ENCODE data around the gene ITGA2B. TPM values are rescaled to one million over a fixed set of nuclear protein-coding genes. Genes with fewer than 3 reads are reported as not detected.
"Not testable (repeated sequence)": the region's sequence is repeated elsewhere in the genome, so short reads cannot be mapped to it uniquely, and the experiment has no call there.

Gene ITGA2B
- total RNA-seq, 1 experiment from 2014 or later: 0.21 TPM

GRCh38 chr17:44352828-44353671 is 36.4 kb downstream of the ITGA2B start:
- no peak for DNase-seq (ENCODE audit: low spot score)

GRCh38 chr17:44351961-44352827 is 37.3 kb downstream of the ITGA2B start:
- DNase-seq (ENCODE audit: low spot score): no peak

- DNase-seq (ENCODE audit: low spot score): no peak
These were observed 38.0 kb downstream of the ITGA2B start for GRCh38 chr17:44351464-44351863.

GRCh38 chr17:44350733-44351226 is 38.7 kb downstream of the ITGA2B start:
- DNase-seq (ENCODE audit: low spot score): peak; percentile 38

- no peak for DNase-seq (ENCODE audit: low spot score)
These were observed 39.8 kb downstream of the ITGA2B start for GRCh38 chr17:44349553-44350070.

GRCh38 chr17:44348988-44349364 is 40.5 kb downstream of the ITGA2B start:
- DNase-seq (ENCODE audit: low spot score): no peak

- DNase-seq (ENCODE audit: low spot score): no peak
These were observed 41.0 kb downstream of the ITGA2B start for GRCh38 chr17:44348234-44348987.

- DNase-seq (ENCODE audit: low spot score): not testable (repeated sequence)
These were observed 42.0 kb downstream of the ITGA2B start for GRCh38 chr17:44347206-44348055.

GRCh38 chr17:44346064-44346844 is 43.2 kb downstream of the ITGA2B start:
- no peak for DNase-seq (ENCODE audit: low spot score)

GRCh38 chr17:44345454-44346026 is 43.9 kb downstream of the ITGA2B start:
- DNase-seq (ENCODE audit: low spot score): peak; percentile 57

GRCh38 chr17:44344939-44345453 is 44.5 kb downstream of the ITGA2B start, which contains the start of gene GRN:
TSS of gene GRN (plus strand) at chr17:44345302. CDS start at chr17:44349165, 3,863 bp downstream.
- peak; percentile 99 for DNase-seq (ENCODE audit: low spot score)

- no peak for DNase-seq (ENCODE audit: low spot score)
These were observed 45.8 kb downstream of the ITGA2B start for GRCh38 chr17:44343510-44344209.

GRCh38 chr17:44340553-44340952 is 48.9 kb downstream of the ITGA2B start:
- DNase-seq (ENCODE audit: low spot score): not testable (repeated sequence)

GRCh38 chr17:44338702-44339101 is 50.7 kb downstream of the ITGA2B start:
- DNase-seq (ENCODE audit: low spot score): no peak

- no peak for DNase-seq (ENCODE audit: low spot score)
These were observed 53.5 kb downstream of the ITGA2B start for GRCh38 chr17:44335968-44336367.

- no peak for DNase-seq (ENCODE audit: low spot score)
These were observed 53.9 kb downstream of the ITGA2B start for GRCh38 chr17:44335564-44335963.

- no peak for DNase-seq (ENCODE audit: low spot score)
These were observed 54.7 kb downstream of the ITGA2B start for GRCh38 chr17:44334727-44335126.

GRCh38 chr17:44334315-44334714 is 55.1 kb downstream of the ITGA2B start:
- no peak for DNase-seq (ENCODE audit: low spot score)
